Urothelium cell line (cell line): ENCODE measurements around the gene WASF2.
"Not testable (repeated sequence)": the region's sequence is repeated elsewhere in the genome, so short reads cannot be mapped to it uniquely, and the experiment has no call there.

Experiments
- DNase-seq: peaks from one replicate; pipeline ENCODE4 v3.0.0; 2011; ENCODE audit warnings: low spot score, mixed read lengths
- FAIRE-seq: peaks from 2 replicates; lab custom pipeline; 2011; peaks lifted over from hg19 to GRCh38; lab: Jason Lieb, UNC

WASF2 gene

GRCh38 chr1:27463916-27464315 is 26.1 kb downstream of the WASF2 start:
- FAIRE-seq, DNase-seq: not testable (repeated sequence)

- DNase-seq, FAIRE-seq: not testable (repeated sequence)
Observed at GRCh38 chr1:27458521-27458920, 31.4 kb downstream of the WASF2 start.

- DNase-seq (no peak), FAIRE-seq (no peak)
Observed at GRCh38 chr1:27455139-27455811, 34.7 kb downstream of the WASF2 start.

GRCh38 chr1:27454610-27455009 is 35.4 kb downstream of the WASF2 start:
- FAIRE-seq = no peak
- no peak for DNase-seq

GRCh38 chr1:27451343-27451742 is 38.6 kb downstream of the WASF2 start:
- FAIRE-seq (no peak), DNase-seq (no peak)

GRCh38 chr1:27448982-27449381 is 41.0 kb downstream of the WASF2 start:
- DNase-seq = no peak
- no peak for FAIRE-seq

GRCh38 chr1:27447883-27448282 is 42.1 kb downstream of the WASF2 start:
- DNase-seq = no peak
- no peak for FAIRE-seq

- FAIRE-seq = no peak
Observed at GRCh38 chr1:27447399-27447798, 42.6 kb downstream of the WASF2 start.

GRCh38 chr1:27446496-27447020 is 43.4 kb downstream of the WASF2 start:
- DNase-seq = no peak
- no peak for FAIRE-seq

More at GRCh38 chr1:27447399-27447798, 42.6 kb downstream of the WASF2 start:
- no peak for DNase-seq

- FAIRE-seq (no peak), DNase-seq (no peak)
Observed at GRCh38 chr1:27445177-27445936, 44.6 kb downstream of the WASF2 start.

GRCh38 chr1:27444632-27445031 is 45.3 kb downstream of the WASF2 start:
- DNase-seq = no peak
- FAIRE-seq = no peak

- DNase-seq (no peak), FAIRE-seq (no peak)
Observed at GRCh38 chr1:27439150-27439549, 50.8 kb downstream of the WASF2 start.

- DNase-seq (no peak), FAIRE-seq (no peak)
Observed at GRCh38 chr1:27438621-27439061, 51.3 kb downstream of the WASF2 start.

- FAIRE-seq (no peak), DNase-seq (no peak)
Observed at GRCh38 chr1:27436204-27437159, 53.5 kb downstream of the WASF2 start.

GRCh38 chr1:27435566-27436203 is 54.3 kb downstream of the WASF2 start:
- FAIRE-seq = no peak
- no peak for DNase-seq

GRCh38 chr1:27433706-27434105 is 56.3 kb downstream of the WASF2 start:
- DNase-seq (no peak), FAIRE-seq (no peak)

GRCh38 chr1:27432725-27433124 is 57.2 kb downstream of the WASF2 start:
- FAIRE-seq, DNase-seq: not testable (repeated sequence)

GRCh38 chr1:27431601-27431940 is 58.4 kb downstream of the WASF2 start:
- no peak for FAIRE-seq
- no peak for DNase-seq

- FAIRE-seq (no peak), DNase-seq (no peak)
Observed at GRCh38 chr1:27430903-27431600, 58.9 kb downstream of the WASF2 start.

GRCh38 chr1:27429029-27429425 is 60.9 kb downstream of the WASF2 start:
- FAIRE-seq = no peak
- DNase-seq = no peak
